Left lung (tissue), 10 donors: ENCODE measurements around the gene HK2. TPM values are rescaled to one million over a fixed set of nuclear protein-coding genes. Genes with fewer than 3 reads are reported as not detected.

Experiments
- ATAC-seq: fragments of 200-7000 bp; cut with Tn5 transposase; one replicate; pipeline ENCODE4 v1.9.1; 2020; ENCODE audit warnings: moderate library complexity
- DNase-seq, 4 donors: peaks; one replicate each; pipeline ENCODE4 v3.0.0-alpha.2; 2013 to 2020
- H3K27ac ChIP-seq, 2 donors: fragments of 200-600 bp; sonication (generic) in 1 of 2; one replicate each; pipeline versions ENCODE4 v1.5.0 to v1.8.0; 2020 to 2021
- H3K27me3 ChIP-seq, 2 donors: fragments of 200-600 bp; sonication (generic) in 1 of 2; one replicate each; pipeline versions ENCODE4 v1.5.0 to v1.8.0; 2020 to 2021
- H3K36me3 ChIP-seq, 2 donors: fragments of 200-600 bp; sonication (generic) in 1 of 2; one replicate each; pipeline versions ENCODE4 v1.5.0 to v1.8.0; 2020 to 2021
- H3K4me1 ChIP-seq, 2 donors: fragments of 200-600 bp; one replicate each; pipeline ENCODE4 v1.8.0; 2021
- H3K4me3 ChIP-seq, 2 donors: fragments of 200-600 bp; sonication (generic) in 1 of 2; one replicate each; pipeline versions ENCODE4 v1.5.0 to v1.8.0; 2020 to 2021; ENCODE audit warnings: mild to moderate bottlenecking in 1 of 2
- H3K9me3 ChIP-seq, 2 donors: fragments of 200-600 bp; sonication (generic) in 1 of 2; one replicate each; pipeline versions ENCODE4 v1.5.0 to v1.8.0; 2020 to 2021
- intact Hi-C, 2 donors: fragments of 100-400 bp; cut with DNase I; formaldehyde crosslinking; loops; one replicate each; pipeline versions ENCODE4 v1.11.2 to v1.14.2; 2022
- polyA plus RNA-seq, 6 donors: library from polyadenylated mRNA; unstranded; fragments of 120-200 nt; gene quantifications; one replicate each; pipeline ENCODE4 v1.2.1, GENCODE V29; 2013; ENCODE audit not compliant: insufficient read length in 6 of 6
- total RNA-seq, 2 donors: library from RNA; stranded (reverse); fragmentation: NEBNext Ultra II Directional; extraction: Animal tissue kit (Norgen Biotek cat#: 25700); gene quantifications; one replicate each; pipeline ENCODE4 v1.2.1, GENCODE V29; 2021
- TF ChIP-seq, protein P1 (sequence below), 2 donors: fragments of 200-600 bp; sonication (generic) in 1 of 2; IDR thresholded peaks; one replicate each; pipeline versions ENCODE4 v1.5.0 to v1.8.0; 2021; ENCODE audit warnings: antibody characterized with exemption in 2 of 2
- donor health status: DM: no; HTN: yes; CAD: no.
- donor health status: DM: no; HTN: no; CAD: no.

Gene HK2
- total and polyA plus RNA-seq, 8 donors = 2.7 to 55.6 (median 4.6) TPM

GRCh38 chr2:74856004-74856578 is 22.2 kb downstream of the HK2 start:
- ATAC-seq (peak; percentile 92), DNase-seq (peak in 2 of 4 donors; percentile 70 to 72)
- intact Hi-C loops = no loop called here
- peak overlapping the region; percentile 56 to 64 for H3K27ac ChIP-seq
- no peaks in the 10 kb centered on the region for H3K9me3 ChIP-seq
- H3K27me3 ChIP-seq = no peaks in the 10 kb centered on the region
- H3K4me3 ChIP-seq = no peak overlapping the region
- peaks cover 0 to 17% of the 10 kb centered on the region in 2 donors for H3K36me3 ChIP-seq
- H3K4me1 ChIP-seq = peaks cover 6 to 51% of the 10 kb centered on the region in 2 donors
- TF ChIP-seq, protein P1, sequence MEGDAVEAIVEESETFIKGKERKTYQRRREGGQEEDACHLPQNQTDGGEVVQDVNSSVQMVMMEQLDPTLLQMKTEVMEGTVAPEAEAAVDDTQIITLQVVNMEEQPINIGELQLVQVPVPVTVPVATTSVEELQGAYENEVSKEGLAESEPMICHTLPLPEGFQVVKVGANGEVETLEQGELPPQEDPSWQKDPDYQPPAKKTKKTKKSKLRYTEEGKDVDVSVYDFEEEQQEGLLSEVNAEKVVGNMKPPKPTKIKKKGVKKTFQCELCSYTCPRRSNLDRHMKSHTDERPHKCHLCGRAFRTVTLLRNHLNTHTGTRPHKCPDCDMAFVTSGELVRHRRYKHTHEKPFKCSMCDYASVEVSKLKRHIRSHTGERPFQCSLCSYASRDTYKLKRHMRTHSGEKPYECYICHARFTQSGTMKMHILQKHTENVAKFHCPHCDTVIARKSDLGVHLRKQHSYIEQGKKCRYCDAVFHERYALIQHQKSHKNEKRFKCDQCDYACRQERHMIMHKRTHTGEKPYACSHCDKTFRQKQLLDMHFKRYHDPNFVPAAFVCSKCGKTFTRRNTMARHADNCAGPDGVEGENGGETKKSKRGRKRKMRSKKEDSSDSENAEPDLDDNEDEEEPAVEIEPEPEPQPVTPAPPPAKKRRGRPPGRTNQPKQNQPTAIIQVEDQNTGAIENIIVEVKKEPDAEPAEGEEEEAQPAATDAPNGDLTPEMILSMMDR (IDR thresholded peaks at IDR 0.05) = no peak

DNA sequence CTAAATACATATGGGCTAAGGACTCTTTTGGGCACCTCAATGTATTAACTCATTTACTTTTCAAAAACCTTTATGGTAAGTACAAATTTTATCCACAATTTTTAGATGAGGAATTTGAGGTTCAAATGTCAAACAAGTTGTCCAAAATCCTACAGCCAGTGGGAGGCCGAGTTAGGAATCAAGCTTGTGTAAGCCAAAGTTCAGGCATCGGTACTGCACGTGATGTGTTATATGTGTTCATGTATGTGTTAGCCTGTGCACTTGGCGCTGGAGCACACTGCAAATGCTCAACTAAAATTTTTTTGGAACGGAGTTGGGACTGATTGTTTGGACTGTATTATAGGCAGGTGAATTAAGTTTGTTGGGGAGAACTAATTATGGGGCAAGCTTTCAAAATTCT is 22.7 kb downstream of the HK2 start:
- peak overlapping the region; percentile 27 to 64 for H3K27ac ChIP-seq
- no peaks in the 10 kb centered on the region for H3K9me3 ChIP-seq
- intact Hi-C loops = no loop called here
- no peak for DNase-seq
- peaks cover 6 to 50% of the 10 kb centered on the region in 2 donors for H3K4me1 ChIP-seq
- ATAC-seq = peak; percentile 20
- no peak overlapping the region for H3K4me3 ChIP-seq
- TF ChIP-seq, protein P1 (IDR thresholded peaks at IDR 0.05) = no peak
- peaks cover 0 to 17% of the 10 kb centered on the region in 2 donors for H3K36me3 ChIP-seq
- no peaks in the 10 kb centered on the region for H3K27me3 ChIP-seq

GRCh38 chr2:74857215-74857614 is 23.3 kb downstream of the HK2 start:
- H3K27me3 ChIP-seq = no peaks in the 10 kb centered on the region
- H3K36me3 ChIP-seq = peaks cover 0 to 17% of the 10 kb centered on the region in 2 donors
- H3K27ac ChIP-seq = peak overlapping the region; percentile 27 to 64
- DNase-seq = no peak
- H3K4me1 ChIP-seq = peaks cover 6 to 50% of the 10 kb centered on the region in 2 donors
- H3K4me3 ChIP-seq = no peak overlapping the region
- no peak for ATAC-seq
- TF ChIP-seq, protein P1 (IDR thresholded peaks at IDR 0.05) = no peak
- intact Hi-C loops = no loop called here
- H3K9me3 ChIP-seq = no peaks in the 10 kb centered on the region

GRCh38 chr2:74857725-74858124 is 23.8 kb downstream of the HK2 start:
- Histone ChIP-seq H3K36me3 (peaks cover 0 to 17% of the 10 kb centered on the region in 2 donors), H3K9me3 (no peaks in the 10 kb centered on the region), H3K4me3 (no peak overlapping the region), H3K27me3 (no peaks in the 10 kb centered on the region), H3K4me1 (peaks cover 6 to 50% of the 10 kb centered on the region in 2 donors), H3K27ac (peak overlapping the region in 1 of 2 donors; percentile 50)
- no peak for DNase-seq
- no peak for ATAC-seq
- TF ChIP-seq, protein P1 (IDR thresholded peaks at IDR 0.05) = no peak
- intact Hi-C loops = no loop called here

GRCh38 chr2:74858281-74858680 is 24.4 kb downstream of the HK2 start:
- Histone ChIP-seq H3K9me3 (no peaks in the 10 kb centered on the region), H3K27me3 (no peaks in the 10 kb centered on the region), H3K4me3 (no peak overlapping the region), H3K36me3 (peaks cover 0 to 17% of the 10 kb centered on the region in 2 donors), H3K4me1 (peaks cover 6 to 52% of the 10 kb centered on the region in 2 donors), H3K27ac (peak overlapping the region in 1 of 2 donors; percentile 50)
- TF ChIP-seq, protein P1 (IDR thresholded peaks at IDR 0.05) = no peak
- DNase-seq (no peak), ATAC-seq (no peak)
- intact Hi-C loops = no loop called here
